Astrocyte (in vitro differentiated cells and primary cell): ENCODE data around the gene NPTN. TPM values are rescaled to one million over a fixed set of nuclear protein-coding genes. Genes with fewer than 3 reads are reported as not detected.
"Not testable (repeated sequence)": the region's sequence is repeated elsewhere in the genome, so short reads cannot be mapped to it uniquely, and the experiment has no call there.

Experiments used
- DNase-seq: peaks from one replicate; pipeline ENCODE4 v3.0.0-alpha.2; 2010; ENCODE audit warnings: low read depth
- FAIRE-seq: peaks from 2 replicates; lab custom pipeline; 2011; peaks lifted over from hg19 to GRCh38; lab: Jason Lieb, UNC
- H2AFZ ChIP-seq: 2 replicates; pipeline ENCODE4 v1.6.0; 2012; ENCODE audit warnings: low read depth, low read length, inconsistent platforms
- H3K27ac ChIP-seq: 2 replicates; pipeline ENCODE4 v1.5.1; 2011; ENCODE audit warnings: low read depth, low read length, inconsistent platforms
- H3K27me3 ChIP-seq: 2 replicates; pipeline ENCODE4 v1.6.0; 2011; ENCODE audit warnings: low read length, inconsistent platforms; ENCODE audit not compliant: insufficient read depth
- H3K36me3 ChIP-seq: 2 replicates; pipeline ENCODE4 v1.5.1; 2011; ENCODE audit warnings: low read length, inconsistent platforms; ENCODE audit not compliant: insufficient read depth
- H3K4me1 ChIP-seq: 2 replicates; pipeline ENCODE4 v1.5.1; 2011; ENCODE audit warnings: low read length, inconsistent platforms; ENCODE audit not compliant: insufficient read depth
- H3K4me2 ChIP-seq: 2 replicates; pipeline ENCODE4 v1.6.0; 2012; ENCODE audit warnings: low read length, inconsistent platforms
- H3K4me3 ChIP-seq: 2 replicates; pipeline ENCODE4 v1.5.1; 2011; ENCODE audit warnings: low read depth, mild to moderate bottlenecking, low read length, inconsistent platforms; ENCODE audit not compliant: insufficient read depth
- H3K79me2 ChIP-seq: 2 replicates; pipeline ENCODE4 v1.6.0; 2012; ENCODE audit warnings: mild to moderate bottlenecking, low read length, inconsistent platforms; ENCODE audit not compliant: insufficient read depth
- H3K9ac ChIP-seq: 2 replicates; pipeline ENCODE4 v1.6.0; 2012; ENCODE audit warnings: mild to moderate bottlenecking, low read length, inconsistent platforms
- H3K9me3 ChIP-seq: 2 replicates; pipeline ENCODE4 v1.5.1; 2012; ENCODE audit warnings: low read depth, mild to moderate bottlenecking, low read length, inconsistent platforms; ENCODE audit not compliant: insufficient read depth
- H4K20me1 ChIP-seq: 2 replicates; pipeline ENCODE4 v1.6.0; 2012; ENCODE audit warnings: low read length, inconsistent platforms; ENCODE audit not compliant: insufficient read depth
- H3K27ac Mint-ChIP-seq: one replicate; pipeline ENCODE4 v1.8.0; 2021; ENCODE audit warnings: mild to moderate bottlenecking, mixed read lengths; ENCODE audit not compliant: unreplicated experiment
- H3K27me3 Mint-ChIP-seq: one replicate; pipeline ENCODE4 v1.8.0; 2021; ENCODE audit warnings: low read depth, mixed read lengths; ENCODE audit not compliant: unreplicated experiment
- H3K36me3 Mint-ChIP-seq: one replicate; pipeline ENCODE4 v1.8.0; 2021; ENCODE audit warnings: low read depth, mixed read lengths; ENCODE audit not compliant: unreplicated experiment
- H3K4me1 Mint-ChIP-seq: one replicate; pipeline ENCODE4 v1.8.0; 2021; ENCODE audit warnings: low read depth, mixed read lengths; ENCODE audit not compliant: unreplicated experiment
- H3K4me3 Mint-ChIP-seq: one replicate; pipeline ENCODE4 v1.8.0; 2021; ENCODE audit warnings: mild to moderate bottlenecking, moderate library complexity, mixed read lengths; ENCODE audit not compliant: unreplicated experiment
- H3K9me3 Mint-ChIP-seq: one replicate; pipeline ENCODE4 v1.8.0; 2021; ENCODE audit warnings: mild to moderate bottlenecking, mixed read lengths; ENCODE audit not compliant: unreplicated experiment
- EZH2 ChIP-seq: IDR thresholded peaks from 2 replicates; pipeline ENCODE4 v1.6.1; 2012; ENCODE audit warnings: mild to moderate bottlenecking, low read length, inconsistent platforms; ENCODE audit not compliant: insufficient read depth
- total RNA-seq: library from RNA; stranded (reverse); gene quantifications from 2 replicates; pipeline ENCODE4 v1.2.1, GENCODE V29; 2021
- TF ChIP-seq, protein P1 (sequence below): IDR thresholded peaks from 2 replicates; pipeline ENCODE4 v1.5.1; 2011; ENCODE audit warnings: low read depth, mild to moderate bottlenecking, inconsistent platforms, low read length, moderate library complexity; ENCODE audit not compliant: insufficient read depth

NPTN gene
- total RNA-seq, 1 donor from 2014 or later: 281 TPM

DNA sequence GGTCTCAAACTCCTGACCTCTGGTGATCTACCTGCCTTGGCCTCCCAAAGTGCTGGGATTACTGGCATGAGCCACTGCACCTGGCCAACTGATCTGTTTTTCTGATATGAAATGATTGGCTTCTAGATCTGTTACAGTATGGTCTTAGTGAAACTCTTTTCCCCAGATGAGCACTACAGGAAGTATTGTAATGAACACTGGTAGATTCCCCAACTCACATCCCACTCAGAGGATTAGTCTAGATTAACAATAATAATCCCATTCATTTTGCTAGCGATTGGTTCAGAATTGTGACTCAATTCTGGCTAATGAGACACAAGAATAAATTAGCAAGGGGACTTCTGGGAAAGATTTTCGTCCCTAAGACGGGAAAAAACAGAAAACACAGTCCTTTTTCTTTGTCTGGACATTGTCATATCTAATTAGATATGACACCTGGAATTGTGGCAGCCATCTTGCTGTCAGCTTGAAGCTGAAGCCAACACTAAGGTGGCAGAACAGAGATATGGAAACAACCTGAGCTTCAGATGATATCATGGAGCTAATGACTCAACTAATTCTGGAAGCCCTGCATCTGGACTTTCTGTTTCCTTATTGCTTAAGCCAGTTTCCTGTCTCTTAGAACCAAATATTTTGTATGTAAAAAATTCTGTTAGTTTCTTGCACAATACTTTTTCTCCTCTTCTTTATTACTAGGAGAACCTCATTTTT lies 17.4 kb upstream of the NPTN start:
- H3K4me1 Mint-ChIP-seq: peaks cover 2% of the 10 kb centered on the region
- H3K4me2 ChIP-seq: no peak overlapping the region
- H3K36me3 Mint-ChIP-seq: no peaks in the 10 kb centered on the region
- H3K79me2 ChIP-seq: no peaks in the 10 kb centered on the region
- no peaks in the 10 kb centered on the region for H3K27me3 ChIP-seq
- no peaks in the 10 kb centered on the region for H3K27me3 Mint-ChIP-seq
- H3K4me3 ChIP-seq: no peak overlapping the region
- H3K27ac Mint-ChIP-seq: no peak overlapping the region
- TF ChIP-seq, protein P1, sequence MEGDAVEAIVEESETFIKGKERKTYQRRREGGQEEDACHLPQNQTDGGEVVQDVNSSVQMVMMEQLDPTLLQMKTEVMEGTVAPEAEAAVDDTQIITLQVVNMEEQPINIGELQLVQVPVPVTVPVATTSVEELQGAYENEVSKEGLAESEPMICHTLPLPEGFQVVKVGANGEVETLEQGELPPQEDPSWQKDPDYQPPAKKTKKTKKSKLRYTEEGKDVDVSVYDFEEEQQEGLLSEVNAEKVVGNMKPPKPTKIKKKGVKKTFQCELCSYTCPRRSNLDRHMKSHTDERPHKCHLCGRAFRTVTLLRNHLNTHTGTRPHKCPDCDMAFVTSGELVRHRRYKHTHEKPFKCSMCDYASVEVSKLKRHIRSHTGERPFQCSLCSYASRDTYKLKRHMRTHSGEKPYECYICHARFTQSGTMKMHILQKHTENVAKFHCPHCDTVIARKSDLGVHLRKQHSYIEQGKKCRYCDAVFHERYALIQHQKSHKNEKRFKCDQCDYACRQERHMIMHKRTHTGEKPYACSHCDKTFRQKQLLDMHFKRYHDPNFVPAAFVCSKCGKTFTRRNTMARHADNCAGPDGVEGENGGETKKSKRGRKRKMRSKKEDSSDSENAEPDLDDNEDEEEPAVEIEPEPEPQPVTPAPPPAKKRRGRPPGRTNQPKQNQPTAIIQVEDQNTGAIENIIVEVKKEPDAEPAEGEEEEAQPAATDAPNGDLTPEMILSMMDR: no peak
- TF ChIP-seq EZH2: no peak
- no peaks in the 10 kb centered on the region for H3K9me3 ChIP-seq
- H2AFZ ChIP-seq: no peak overlapping the region
- no peak overlapping the region for H3K9ac ChIP-seq
- peaks cover 2% of the 10 kb centered on the region for H3K9me3 Mint-ChIP-seq
- FAIRE-seq: no peak
- no peaks in the 10 kb centered on the region for H4K20me1 ChIP-seq
- no peaks in the 10 kb centered on the region for H3K4me1 ChIP-seq
- DNase-seq: no peak
- no peak overlapping the region for H3K4me3 Mint-ChIP-seq
- no peaks in the 10 kb centered on the region for H3K36me3 ChIP-seq
- H3K27ac ChIP-seq: no peak overlapping the region

DNA sequence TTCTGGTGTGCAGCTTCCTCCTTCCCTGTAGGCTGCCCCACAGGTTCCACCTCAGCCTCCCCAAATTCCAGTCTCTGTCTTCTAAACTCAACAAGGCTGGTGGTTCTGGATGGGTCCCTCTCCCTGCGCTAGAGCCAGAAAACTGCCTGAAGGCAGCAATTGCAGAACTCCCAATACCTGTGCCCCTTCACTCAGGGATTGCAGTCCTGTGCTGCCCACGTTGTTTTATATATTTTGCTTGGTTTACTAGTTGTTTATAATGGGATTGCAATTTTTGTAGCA lies 14.8 kb upstream of the NPTN start:
- Histone ChIP-seq H3K4me2 (no peak overlapping the region), H3K36me3 (no peaks in the 10 kb centered on the region), H3K9ac (no peak overlapping the region), H2AFZ (no peak overlapping the region), H3K4me1 (no peaks in the 10 kb centered on the region), H3K4me3 (no peak overlapping the region), H3K27me3 (peaks cover 4% of the 10 kb centered on the region), H3K79me2 (no peaks in the 10 kb centered on the region), H3K9me3 (no peaks in the 10 kb centered on the region), H4K20me1 (no peaks in the 10 kb centered on the region), H3K27ac (no peak overlapping the region)
- H3K9me3 Mint-ChIP-seq: peaks cover 2% of the 10 kb centered on the region
- H3K36me3 Mint-ChIP-seq: no peaks in the 10 kb centered on the region
- H3K27me3 Mint-ChIP-seq: peaks cover 1% of the 10 kb centered on the region
- H3K27ac Mint-ChIP-seq: no peak overlapping the region
- H3K4me1 Mint-ChIP-seq: peaks cover 2% of the 10 kb centered on the region
- H3K4me3 Mint-ChIP-seq: no peak overlapping the region
- FAIRE-seq (no peak), DNase-seq (no peak)
- TF ChIP-seq EZH2: no peak
- TF ChIP-seq, protein P1: no peak

DNA sequence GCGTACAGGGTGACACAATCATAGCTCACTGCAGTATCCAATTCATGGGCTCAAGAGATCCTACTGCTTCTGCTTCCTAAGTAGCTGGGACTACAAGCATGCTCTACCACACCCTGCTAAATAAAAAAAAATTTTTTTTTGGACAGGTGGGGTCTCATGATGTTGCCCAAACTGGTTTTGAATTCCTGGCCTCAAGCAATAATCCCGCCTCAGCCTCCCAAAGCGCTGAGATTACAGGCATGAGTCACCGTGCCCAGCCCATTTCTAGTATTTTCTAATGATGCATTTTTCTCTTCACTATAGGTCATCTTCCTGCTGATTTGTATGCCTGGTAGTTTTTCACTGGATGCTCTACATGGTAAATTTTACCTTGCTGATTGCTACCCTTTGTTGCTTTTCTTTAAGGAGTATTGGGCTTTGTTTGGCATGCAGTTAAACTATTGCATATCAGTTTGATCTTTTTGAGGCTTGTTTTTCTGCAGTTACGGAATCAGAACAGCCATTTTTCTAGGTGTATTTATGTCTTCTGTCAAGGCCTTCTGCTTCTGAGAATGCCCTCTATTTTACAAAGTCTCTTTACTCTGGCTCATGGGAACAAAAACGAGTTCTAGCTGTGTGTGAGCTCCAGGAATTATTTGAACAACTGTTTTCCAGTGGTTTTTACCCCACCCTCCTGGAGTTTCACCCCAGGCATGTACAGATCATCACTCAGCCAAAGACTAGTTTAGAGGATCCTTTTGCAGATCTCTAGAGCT lies 14.2 kb upstream of the NPTN start:
- Mint-ChIP-seq H3K4me3 (no peak overlapping the region), H3K36me3 (no peaks in the 10 kb centered on the region), H3K4me1 (peaks cover 2% of the 10 kb centered on the region), H3K27ac (no peak overlapping the region), H3K27me3 (peaks cover 5% of the 10 kb centered on the region), H3K9me3 (peaks cover 2% of the 10 kb centered on the region)
- no peak overlapping the region for H2AFZ ChIP-seq
- H4K20me1 ChIP-seq: no peaks in the 10 kb centered on the region
- H3K79me2 ChIP-seq: no peaks in the 10 kb centered on the region
- FAIRE-seq (no peak), DNase-seq (no peak)
- no peak overlapping the region for H3K27ac ChIP-seq
- TF ChIP-seq EZH2: no peak
- TF ChIP-seq, protein P1: no peak
- no peak overlapping the region for H3K4me2 ChIP-seq
- no peaks in the 10 kb centered on the region for H3K9me3 ChIP-seq
- no peaks in the 10 kb centered on the region for H3K36me3 ChIP-seq
- no peak overlapping the region for H3K4me3 ChIP-seq
- no peak overlapping the region for H3K9ac ChIP-seq
- peaks cover 4% of the 10 kb centered on the region for H3K27me3 ChIP-seq
- no peaks in the 10 kb centered on the region for H3K4me1 ChIP-seq

DNA sequence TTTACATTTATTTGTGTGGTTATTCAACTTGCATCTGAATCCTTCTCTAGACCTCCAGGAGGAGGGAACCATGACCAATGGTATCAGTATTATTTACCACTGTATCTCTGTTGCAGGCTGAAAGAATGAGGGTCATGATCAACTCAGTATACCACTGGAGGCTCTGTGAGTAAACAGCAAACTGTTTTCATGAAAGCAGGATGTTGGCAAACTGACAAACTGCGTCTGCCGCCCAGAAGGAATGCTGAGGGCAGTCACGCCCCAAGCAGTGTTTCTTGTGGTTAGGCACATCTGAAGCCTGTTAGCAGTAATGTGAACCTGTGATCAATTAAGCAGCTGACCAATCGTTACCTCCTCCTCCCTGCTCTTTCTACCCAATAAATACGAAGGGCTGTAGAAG lies 6.3 kb upstream of the NPTN start:
- H3K4me2 ChIP-seq, H3K9me3 ChIP-seq, H3K4me1 ChIP-seq, H3K9ac ChIP-seq, H3K27me3 ChIP-seq, H3K9me3 Mint-ChIP-seq, DNase-seq, H3K36me3 Mint-ChIP-seq, H3K27ac ChIP-seq, H3K4me3 ChIP-seq, H2AFZ ChIP-seq, H3K36me3 ChIP-seq, H4K20me1 ChIP-seq, H3K27ac Mint-ChIP-seq, FAIRE-seq, H3K4me3 Mint-ChIP-seq, H3K79me2 ChIP-seq: not testable (repeated sequence)
- Mint-ChIP-seq H3K27me3 (peaks cover 16% of the 10 kb centered on the region), H3K4me1 (peaks cover 18% of the 10 kb centered on the region)
